Glutamatergic neuron (in vitro differentiated cells): ENCODE measurements around the gene LAMA3. TPM values are rescaled to one million over a fixed set of nuclear protein-coding genes. Genes with fewer than 3 reads are reported as not detected.

Source experiments
- DNase-seq: peaks from one replicate; pipeline ENCODE4 v3.0.0; 2022
- H3K27ac Mint-ChIP-seq: one replicate; pipeline ENCODE4 v1.8.0; 2020; ENCODE audit warnings: mild to moderate bottlenecking, mixed read lengths, inconsistent platforms; ENCODE audit not compliant: unreplicated experiment
- H3K27me3 Mint-ChIP-seq: one replicate; pipeline ENCODE4 v1.8.0; 2020; ENCODE audit warnings: mild to moderate bottlenecking, moderate library complexity, mixed read lengths, inconsistent platforms; ENCODE audit not compliant: unreplicated experiment
- H3K36me3 Mint-ChIP-seq: one replicate; pipeline ENCODE4 v1.8.0; 2020; ENCODE audit warnings: mild to moderate bottlenecking, mixed read lengths, inconsistent platforms; ENCODE audit not compliant: unreplicated experiment
- H3K4me1 Mint-ChIP-seq: one replicate; pipeline ENCODE4 v1.8.0; 2020; ENCODE audit warnings: mild to moderate bottlenecking, low read depth, mixed read lengths, inconsistent platforms; ENCODE audit not compliant: unreplicated experiment
- H3K4me3 Mint-ChIP-seq: one replicate; pipeline ENCODE4 v1.8.0; 2020; ENCODE audit warnings: mild to moderate bottlenecking, mixed read lengths, inconsistent platforms; ENCODE audit not compliant: unreplicated experiment
- H3K9me3 Mint-ChIP-seq: one replicate; pipeline ENCODE4 v1.8.0; 2020; ENCODE audit warnings: mild to moderate bottlenecking, moderate library complexity, mixed read lengths, inconsistent platforms; ENCODE audit not compliant: unreplicated experiment
- CTCF ChIP-seq: fragments of 200-600 bp; sonication (generic); IDR thresholded peaks from one replicate; pipeline ENCODE4 v1.5.0; 2021; ENCODE audit not compliant: partially characterized antibody, unreplicated experiment
- total RNA-seq: library from RNA; stranded (reverse); fragmentation: NEBNext Ultra II Directional; extraction: Animal tissue kit (Norgen Biotek cat#: 25700); gene quantifications from one replicate; pipeline ENCODE4 v1.2.1, GENCODE V29; 2021; ENCODE audit not compliant: unreplicated experiment

Gene LAMA3
- total RNA-seq, 1 donor from 2014 or later = 2.1 TPM

- Mint-ChIP-seq H3K27ac (no peak within 1 kb of the TSS), H3K4me3 (peak within 1 kb of the TSS; percentile 94), H3K27me3 (peaks cover 14% of the 10 kb centered on the region), H3K36me3 (peaks cover 5% of the 10 kb centered on the region), H3K4me1 (peaks cover 2% of the 10 kb centered on the region), H3K9me3 (peaks cover 2% of the 10 kb centered on the region)
- TF ChIP-seq CTCF = no peak
- peak; percentile 44 for DNase-seq
Observed at GRCh38 chr18:23662309-23663263, 26.7 kb upstream of the LAMA3 start, which contains the start of gene ANKRD29. Gene ANKRD29 (minus strand): TSS chr18:23662911. CDS start chr18:23662730, 181 bp downstream.

DNA sequence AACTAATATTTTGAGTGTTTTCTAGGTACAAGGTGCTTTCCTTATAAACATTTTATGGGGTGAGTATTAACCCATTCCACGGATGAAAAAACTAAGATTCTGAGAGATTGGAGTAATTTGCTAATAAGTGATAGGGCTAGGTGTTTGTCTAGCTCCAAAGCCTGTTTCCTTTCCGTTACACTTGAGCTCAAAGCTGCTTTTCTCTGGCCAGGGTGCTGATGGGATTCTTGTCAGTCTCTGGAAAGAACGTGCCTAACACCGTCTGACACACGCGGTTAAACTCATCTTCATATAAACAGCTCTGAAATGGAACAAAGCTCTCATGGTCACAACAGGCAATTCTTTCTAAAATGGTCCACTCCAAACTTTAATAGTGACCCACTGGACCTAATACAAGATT lies 24.6 kb upstream of the LAMA3 start:
- peaks cover 2% of the 10 kb centered on the region for H3K4me1 Mint-ChIP-seq
- no peak for DNase-seq
- peaks cover 2% of the 10 kb centered on the region for H3K9me3 Mint-ChIP-seq
- peaks cover 12% of the 10 kb centered on the region for H3K27me3 Mint-ChIP-seq
- H3K36me3 Mint-ChIP-seq = peaks cover 5% of the 10 kb centered on the region
- TF ChIP-seq CTCF = no peak
- no peak overlapping the region for H3K27ac Mint-ChIP-seq
- H3K4me3 Mint-ChIP-seq = no peak overlapping the region

- Mint-ChIP-seq H3K36me3 (peaks cover 5% of the 10 kb centered on the region), H3K9me3 (peaks cover 4% of the 10 kb centered on the region), H3K27me3 (peaks cover 6% of the 10 kb centered on the region), H3K4me3 (no peak overlapping the region), H3K4me1 (peaks cover 2% of the 10 kb centered on the region), H3K27ac (no peak overlapping the region)
- no peak for DNase-seq
- no peak for TF ChIP-seq CTCF
Observed at GRCh38 chr18:23667114-23667513, 22.1 kb upstream of the LAMA3 start.

DNA sequence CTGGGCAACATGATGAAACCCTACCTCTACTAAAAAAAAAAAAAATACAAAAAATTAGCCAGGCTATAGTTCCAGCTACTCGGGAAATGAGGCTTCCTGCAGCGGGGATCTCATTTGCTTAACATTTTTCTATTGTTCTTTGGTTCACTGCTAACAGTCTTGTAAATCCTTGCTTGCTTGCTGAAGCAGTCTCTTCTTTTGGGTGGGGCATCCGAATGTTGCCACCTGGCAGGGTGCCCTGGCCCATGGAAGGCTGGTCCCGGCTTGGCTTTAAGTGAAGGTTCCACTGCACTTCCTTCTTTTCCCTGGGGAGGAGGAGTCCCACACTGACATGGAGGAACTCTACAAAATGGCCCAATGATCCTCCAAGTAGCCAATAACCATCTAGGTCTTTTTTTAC lies 20.5 kb upstream of the LAMA3 start:
- Mint-ChIP-seq H3K4me1 (no peaks in the 10 kb centered on the region), H3K9me3 (peaks cover 1% of the 10 kb centered on the region), H3K27ac (no peak overlapping the region), H3K36me3 (no peaks in the 10 kb centered on the region), H3K27me3 (no peaks in the 10 kb centered on the region), H3K4me3 (no peak overlapping the region)
- no peak for TF ChIP-seq CTCF
- DNase-seq = no peak

GRCh38 chr18:23669202-23669766 lies 20.0 kb upstream of the LAMA3 start:
- Mint-ChIP-seq H3K36me3 (no peaks in the 10 kb centered on the region), H3K27me3 (peaks cover 2% of the 10 kb centered on the region), H3K4me3 (no peak overlapping the region), H3K27ac (no peak overlapping the region), H3K4me1 (no peaks in the 10 kb centered on the region), H3K9me3 (peaks cover 1% of the 10 kb centered on the region)
- no peak for TF ChIP-seq CTCF
- no peak for DNase-seq
